GM23248 (cell line): Measurements from ENCODE around the gene IGSF1. TPM values are rescaled to one million over a fixed set of nuclear protein-coding genes. Genes with fewer than 3 reads are reported as not detected.

Source experiments
- DNase-seq: peaks from one replicate; pipeline ENCODE4 v3.0.0-alpha.2; 2015
- H2AFZ ChIP-seq: fragments of 200-600 bp; sonication (generic); 2 replicates; pipeline ENCODE4 v1.6.1; 2016; ENCODE audit warnings: antibody characterized with exemption
- H3F3A ChIP-seq: fragments of 200-600 bp; sonication (generic); 2 replicates; pipeline ENCODE4 v1.6.1; 2016; ENCODE audit warnings: mild to moderate bottlenecking, antibody characterized with exemption, mixed run types; ENCODE audit not compliant: insufficient read depth
- H3K27ac ChIP-seq: fragments of 200-600 bp; sonication (generic); 2 replicates; pipeline ENCODE4 v1.5.1; 2016; ENCODE audit warnings: mild to moderate bottlenecking
- H3K27me3 ChIP-seq: fragments of 200-600 bp; sonication (generic); replicated peaks from 2 replicates; pipeline ENCODE4 v1.6.1; 2016; ENCODE audit warnings: mild to moderate bottlenecking; ENCODE audit not compliant: insufficient read depth
- H3K36me3 ChIP-seq: fragments of 200-600 bp; sonication (generic); 2 replicates; pipeline ENCODE4 v1.6.1; 2016; ENCODE audit warnings: low read depth, mild to moderate bottlenecking
- H3K4me1 ChIP-seq: fragments of 200-600 bp; sonication (generic); 2 replicates; pipeline ENCODE4 v1.6.1; 2016; ENCODE audit warnings: mild to moderate bottlenecking; ENCODE audit not compliant: insufficient read depth
- H3K4me2 ChIP-seq: fragments of 200-600 bp; sonication (generic); one replicate; pipeline ENCODE4 v1.6.1; 2016; ENCODE audit warnings: mild to moderate bottlenecking; ENCODE audit not compliant: unreplicated experiment
- H3K4me3 ChIP-seq: fragments of 200-600 bp; sonication (generic); 2 replicates; pipeline ENCODE4 v1.5.1; 2016; ENCODE audit warnings: mild to moderate bottlenecking
- H3K79me2 ChIP-seq: fragments of 200-600 bp; sonication (generic); 2 replicates; pipeline ENCODE4 v1.6.1; 2016; ENCODE audit warnings: mild to moderate bottlenecking; ENCODE audit not compliant: insufficient read depth
- H3K9ac ChIP-seq: fragments of 200-600 bp; sonication (generic); 2 replicates; pipeline ENCODE4 v1.6.1; 2016; ENCODE audit warnings: mild to moderate bottlenecking
- H3K9me2 ChIP-seq: fragments of 200-600 bp; sonication (generic); 2 replicates; pipeline ENCODE4 v1.6.1; 2016; ENCODE audit warnings: mixed run types, mild to moderate bottlenecking, moderate library complexity; ENCODE audit not compliant: insufficient read depth
- H3K9me3 ChIP-seq: fragments of 200-600 bp; sonication (generic); one replicate; pipeline ENCODE4 v1.6.1; 2017; ENCODE audit warnings: low read depth
- H4K20me1 ChIP-seq: fragments of 200-600 bp; sonication (generic); 2 replicates; pipeline ENCODE4 v1.6.0; 2016; ENCODE audit not compliant: insufficient read depth
- EZH2 ChIP-seq: fragments of 200-600 bp; sonication (generic); IDR thresholded peaks from 2 replicates; pipeline ENCODE4 v1.6.1; 2018; ENCODE audit warnings: antibody characterized with exemption, mild to moderate bottlenecking; ENCODE audit not compliant: insufficient read depth, poor library complexity, severe bottlenecking
- EZH2phosphoT487 ChIP-seq: fragments of 200-600 bp; sonication (generic); IDR thresholded peaks from 2 replicates; pipeline ENCODE4 v1.6.1; 2018; ENCODE audit warnings: antibody characterized with exemption, moderate library complexity, mild to moderate bottlenecking, low read depth; ENCODE audit not compliant: insufficient read depth
- WGBS, 2 experiments: methylation state at CpG; one replicate each; pipeline ENCODE4 v1.1.6; 2015 to 2017; ENCODE audit warnings: low lambda C conversion rate in 2 of 2, low coverage in 1 of 2; ENCODE audit errors: missing lambda C conversion rate in 2 of 2; 5-methylcytosine and 5-hydroxymethylcytosine counted together
- in situ Hi-C: fragments of 300-500 bp; cut with MboI; formaldehyde crosslinking; loops from 2 replicates; pipeline ENCODE4 v1.15.0; 2020
- polyA plus RNA-seq: library from polyadenylated mRNA; unstranded; fragments of >200 nt; fragmentation: Nextera tagmentation; extraction: Ambion mirVana; gene quantifications from 2 replicates; pipeline ENCODE4 v1.2.1, GENCODE V29; 2016
- total RNA-seq: library from RNA; depleted of rRNA; stranded (reverse); fragments of >200 nt; shearing (Covaris generic); gene quantifications from 2 replicates; pipeline ENCODE4 v1.2.3, GENCODE V29; 2014; rRNA removed

The IGSF1 gene
- total RNA-seq (not detected in 2 replicates), polyA plus RNA-seq (not detected in 2 replicates)

DNA sequence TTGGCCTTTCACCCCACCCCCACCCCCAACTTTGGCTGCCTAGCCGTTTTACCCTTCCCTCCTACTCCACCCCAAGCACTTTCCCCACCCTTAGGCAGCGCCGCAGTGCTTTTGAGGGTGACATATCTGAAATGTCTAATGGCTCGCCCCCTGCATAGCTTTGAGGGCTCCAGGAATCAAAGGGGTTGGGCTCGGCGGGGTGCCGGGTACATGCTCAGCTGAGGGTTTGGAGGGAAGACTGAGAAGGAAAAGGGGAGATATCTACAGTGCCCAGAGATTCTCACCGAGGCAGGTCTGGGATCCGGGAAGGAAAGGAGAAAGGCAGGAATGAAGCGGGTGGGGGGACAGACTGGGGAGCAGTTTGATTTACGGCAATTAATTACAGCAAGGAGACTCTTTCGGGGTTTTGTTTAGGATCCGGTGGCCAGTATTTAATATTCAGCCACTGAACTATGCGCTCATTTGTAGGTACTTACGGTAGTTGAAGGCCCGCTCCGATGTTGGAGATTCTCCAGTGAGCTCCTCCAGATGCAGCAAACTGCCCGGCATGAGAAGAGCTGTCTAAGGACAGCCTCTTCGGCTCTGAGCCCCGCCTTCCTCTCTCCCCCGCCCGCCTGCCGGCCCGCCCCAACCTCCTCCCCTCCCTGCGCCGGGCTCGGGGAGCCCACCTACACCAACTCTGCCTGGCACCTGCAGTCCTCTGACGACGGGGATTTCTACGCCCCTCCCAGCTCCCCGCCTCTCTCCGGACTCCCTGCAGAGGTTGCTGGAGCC is at the start of gene IGSF1:
Gene IGSF1 (minus strand): TSS at position 569 of the 774 bp plus-strand sequence. CDS start 2,632 bp downstream, outside the sequence.
- no peaks in the 10 kb centered on the region for H3K9me3 ChIP-seq
- H3K4me3 ChIP-seq, result no peak within 1 kb of the TSS
- no peak within 1 kb of the TSS for H3K9ac ChIP-seq
- 3% methylated on average over 15 to 20 of the region's 32 CpGs for WGBS, 2 experiments
- H3K9me2 ChIP-seq, result no peaks in the 10 kb centered on the region
- H3K79me2 ChIP-seq, result no peaks in the 10 kb centered on the region
- H3K4me1 ChIP-seq, result no peaks in the 10 kb centered on the region
- H3K36me3 ChIP-seq, result no peaks in the 10 kb centered on the region
- no peaks in the 10 kb centered on the region for H3K27me3 ChIP-seq
- H3F3A ChIP-seq, result no peaks in the 10 kb centered on the region
- in situ Hi-C loops, result no loop called here
- TF ChIP-seq EZH2phosphoT487 (no peak), EZH2 (no peak)
- no peaks in the 10 kb centered on the region for H4K20me1 ChIP-seq
- no peak within 1 kb of the TSS for H2AFZ ChIP-seq
- no peak within 1 kb of the TSS for H3K27ac ChIP-seq
- H3K4me2 ChIP-seq, result no peak within 1 kb of the TSS
- DNase-seq, result peak; percentile 13

DNA sequence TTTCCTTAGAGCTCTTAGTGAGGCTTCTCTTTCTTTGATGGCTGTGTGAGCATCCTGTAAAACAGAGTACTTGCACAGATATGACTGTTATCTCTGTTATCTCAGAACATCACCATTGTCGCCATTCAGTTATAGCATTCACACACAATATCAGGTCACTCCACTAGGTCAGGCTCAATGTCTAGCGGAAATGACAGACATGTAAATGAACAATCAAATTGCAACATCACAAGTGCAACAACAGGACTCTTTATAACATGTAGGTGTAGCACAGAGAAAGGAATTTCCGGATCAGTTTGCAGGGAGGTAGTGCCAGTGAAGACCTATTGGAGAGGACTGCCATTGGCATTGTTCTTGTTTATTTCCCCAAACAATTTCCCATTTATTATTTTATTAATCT is 43.2 kb upstream of the IGSF1 start:
- no peaks in the 10 kb centered on the region for H3K9me3 ChIP-seq
- no peaks in the 10 kb centered on the region for H3F3A ChIP-seq
- TF ChIP-seq EZH2 (no peak), EZH2phosphoT487 (no peak)
- H3K27ac ChIP-seq, result no peak overlapping the region
- H3K36me3 ChIP-seq, result no peaks in the 10 kb centered on the region
- in situ Hi-C loops, result no loop called here
- WGBS, 2 experiments, result 21 to 29% methylated on average over 3 of the region's 3 CpGs
- H3K9me2 ChIP-seq, result no peaks in the 10 kb centered on the region
- no peak overlapping the region for H3K4me2 ChIP-seq
- no peaks in the 10 kb centered on the region for H3K4me1 ChIP-seq
- no peak overlapping the region for H2AFZ ChIP-seq
- H3K79me2 ChIP-seq, result no peaks in the 10 kb centered on the region
- H3K9ac ChIP-seq, result no peak overlapping the region
- no peak for DNase-seq
- no peaks in the 10 kb centered on the region for H4K20me1 ChIP-seq
- no peaks in the 10 kb centered on the region for H3K27me3 ChIP-seq
- no peak overlapping the region for H3K4me3 ChIP-seq

GRCh38 chrX:131331152-131331551 is 42.0 kb upstream of the IGSF1 start:
- WGBS, 2 experiments, result 28 to 34% methylated on average over 6 of the region's 6 CpGs
- no peak for DNase-seq
- Histone ChIP-seq H3K4me3 (no peak overlapping the region), H3K9ac (no peak overlapping the region), H3K9me3 (no peaks in the 10 kb centered on the region), H3K36me3 (no peaks in the 10 kb centered on the region), H3F3A (no peaks in the 10 kb centered on the region), H3K27me3 (no peaks in the 10 kb centered on the region), H3K4me1 (no peaks in the 10 kb centered on the region), H3K9me2 (no peaks in the 10 kb centered on the region), H3K4me2 (no peak overlapping the region), H3K27ac (no peak overlapping the region), H4K20me1 (no peaks in the 10 kb centered on the region), H3K79me2 (no peaks in the 10 kb centered on the region), H2AFZ (no peak overlapping the region)
- in situ Hi-C loops, result no loop called here
- no peak for TF ChIP-seq EZH2phosphoT487
- no peak for TF ChIP-seq EZH2

GRCh38 chrX:131330735-131331134 is 41.6 kb upstream of the IGSF1 start:
- Histone ChIP-seq H3K36me3 (no peaks in the 10 kb centered on the region), H3K27me3 (no peaks in the 10 kb centered on the region), H3K9ac (no peak overlapping the region), H3K79me2 (no peaks in the 10 kb centered on the region), H3K9me3 (no peaks in the 10 kb centered on the region), H3K4me1 (no peaks in the 10 kb centered on the region), H3K4me2 (no peak overlapping the region), H3F3A (no peaks in the 10 kb centered on the region), H3K4me3 (no peak overlapping the region), H3K27ac (no peak overlapping the region), H3K9me2 (no peaks in the 10 kb centered on the region), H4K20me1 (no peaks in the 10 kb centered on the region), H2AFZ (no peak overlapping the region)
- in situ Hi-C loops, result no loop called here
- TF ChIP-seq EZH2 (no peak), EZH2phosphoT487 (no peak)
- DNase-seq, result no peak
- 23 to 26% methylated on average over 3 of the region's 3 CpGs for WGBS, 2 experiments
